Body of pancreas (tissue), 4 donors: ENCODE results near the gene FERMT2.
"Not testable (repeated sequence)": the region's sequence is repeated elsewhere in the genome, so short reads cannot be mapped to it uniquely, and the experiment has no call there.

Source experiments
- CTCF ChIP-seq, 7 experiments: fragments of 450-650 bp in 4 of 7; fragments of 200-600 bp in 3 of 7; sonication (generic) in 3 of 7; IDR thresholded peaks; one replicate each; pipeline ENCODE4 v1.5.1; 2016 to 2019; ENCODE audit warnings: antibody characterized with exemption in 7 of 7
- POLR2A ChIP-seq, 3 donors: fragments of 450-650 bp; IDR thresholded peaks; one replicate each; pipeline ENCODE4 v1.6.1; 2016; ENCODE audit warnings: antibody characterized with exemption in 3 of 3, mild to moderate bottlenecking in 2 of 3

- not testable (repeated sequence) for TF ChIP-seq CTCF, POLR2A (IDR thresholded peaks at IDR 0.05)
Measured at GRCh38 chr14:52920411-52920810, 30.4 kb downstream of the FERMT2 start.
